Stimulated activated CD4-positive, alpha-beta T cell treated with anti-CD3 and anti-CD28 coated beads, TNF-alpha, amount 100 ng/mL, for 24 hours (primary cell): ENCODE results near the gene ALDH3B2.
"Not testable (repeated sequence)": the region's sequence is repeated elsewhere in the genome, so short reads cannot be mapped to it uniquely, and the experiment has no call there.

Source experiments
- DNase-seq, 3 experiments: peaks; one replicate each; pipeline ENCODE4 v3.0.0-alpha.2; 2020; ENCODE audit warnings: low read depth in 3 of 3

The ALDH3B2 gene

GRCh38 chr11:67662142-67662834 lies 12.1 kb downstream of the ALDH3B2 start:
- no peak for DNase-seq

GRCh38 chr11:67660752-67661151 lies 13.7 kb downstream of the ALDH3B2 start:
- DNase-seq: not testable (repeated sequence)

GRCh38 chr11:67659651-67660165 lies 14.7 kb downstream of the ALDH3B2 start:
- not testable (repeated sequence) for DNase-seq

GRCh38 chr11:67657300-67657699 lies 17.1 kb downstream of the ALDH3B2 start:
- no peak for DNase-seq

- DNase-seq: no peak
These were observed 18.0 kb downstream of the ALDH3B2 start for GRCh38 chr11:67656278-67656922.

- DNase-seq: no peak
These were observed 20.2 kb downstream of the ALDH3B2 start for GRCh38 chr11:67654225-67654624.

- DNase-seq: no peak
These were observed 21.2 kb downstream of the ALDH3B2 start for GRCh38 chr11:67652965-67653845.

- no peak for DNase-seq
These were observed 22.2 kb downstream of the ALDH3B2 start for GRCh38 chr11:67651976-67652781.

- DNase-seq: no peak
These were observed 24.6 kb downstream of the ALDH3B2 start for GRCh38 chr11:67649634-67650510.

- no peak for DNase-seq
These were observed 25.4 kb downstream of the ALDH3B2 start for GRCh38 chr11:67648796-67649613.

GRCh38 chr11:67648140-67648795 lies 26.2 kb downstream of the ALDH3B2 start:
- DNase-seq: peak in 1 of 3 experiments; percentile 47

- DNase-seq: no peak
These were observed 27.0 kb downstream of the ALDH3B2 start for GRCh38 chr11:67647471-67647870.

GRCh38 chr11:67646535-67647336 lies 27.7 kb downstream of the ALDH3B2 start:
- DNase-seq: peak in 1 of 3 experiments; percentile 35

- no peak for DNase-seq
These were observed 28.6 kb downstream of the ALDH3B2 start for GRCh38 chr11:67645521-67646461.

GRCh38 chr11:67644472-67645418 lies 29.7 kb downstream of the ALDH3B2 start:
- no peak for DNase-seq

- no peak for DNase-seq
These were observed 30.4 kb downstream of the ALDH3B2 start for GRCh38 chr11:67644042-67644441.
